AML-193 (cell line): ENCODE measurements around the gene SOBP.
"Not testable (repeated sequence)": the region's sequence is repeated elsewhere in the genome, so short reads cannot be mapped to it uniquely, and the experiment has no call there.

ENCODE experiments used
- DNase-seq, 2 experiments: peaks; one replicate each; lab custom pipeline; 2025; lab: John Stamatoyannopoulos, UW

The SOBP gene

DNA sequence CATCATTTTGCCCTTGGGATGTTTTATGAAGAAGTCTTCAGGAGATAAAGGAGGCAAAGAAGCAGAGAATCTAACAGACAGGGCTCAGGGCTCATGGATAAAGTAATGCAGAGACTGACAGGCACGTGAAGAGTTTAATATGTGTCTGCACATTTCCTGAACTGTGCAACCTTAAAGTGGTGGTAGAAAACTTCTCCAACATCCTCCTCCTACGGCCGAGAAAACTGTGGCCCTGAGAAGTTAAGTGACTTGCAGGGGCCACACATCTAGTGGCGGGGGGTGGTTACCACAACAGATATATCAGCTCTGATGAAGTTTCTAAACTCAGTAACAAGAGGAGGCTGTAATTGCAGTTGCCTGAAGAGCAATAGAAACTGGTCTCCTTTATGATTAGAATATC lies 61.0 kb downstream of the SOBP start:
- DNase-seq, result no peak

DNA sequence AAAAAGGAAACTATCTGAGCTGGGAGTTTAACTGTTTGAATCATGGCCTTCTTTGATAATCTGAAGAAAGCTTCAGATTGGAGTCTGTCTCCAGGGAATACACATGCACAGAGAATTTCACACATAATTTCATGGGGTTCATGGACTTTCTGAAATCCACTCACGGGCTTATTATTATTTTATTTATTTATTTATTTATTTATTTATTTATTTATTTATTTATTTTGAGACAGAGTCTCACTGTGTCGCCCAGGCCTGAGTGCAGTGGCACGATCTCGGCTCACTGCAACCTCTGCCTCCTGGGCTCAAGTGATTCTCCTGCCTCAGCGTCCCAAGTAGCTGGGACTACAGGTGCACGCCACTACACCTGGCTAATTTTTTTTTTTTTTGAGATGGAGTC lies 63.2 kb downstream of the SOBP start:
- DNase-seq, result not testable (repeated sequence)

DNA sequence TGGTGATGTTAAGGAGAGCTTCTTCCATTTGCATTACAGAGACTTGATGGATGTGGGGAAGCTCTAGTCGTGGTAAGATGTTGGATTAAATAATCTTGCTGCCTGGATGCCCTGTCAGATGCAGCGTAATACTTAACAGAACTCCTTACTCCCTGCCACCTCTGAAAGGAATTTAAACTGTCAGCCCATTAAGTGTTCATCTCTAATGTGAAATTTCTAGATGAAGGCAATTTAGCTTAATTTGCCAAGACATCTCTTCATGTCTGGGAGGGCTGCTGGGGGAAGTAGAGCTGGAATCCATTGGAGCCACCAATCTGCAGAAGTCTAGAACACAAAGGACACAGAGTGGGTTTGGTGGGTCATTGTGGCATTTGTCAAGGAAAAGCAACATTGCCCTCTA lies 64.4 kb downstream of the SOBP start:
- DNase-seq, result no peak

GRCh38 chr6:107554918-107555317 lies 65.0 kb downstream of the SOBP start:
- no peak for DNase-seq

DNA sequence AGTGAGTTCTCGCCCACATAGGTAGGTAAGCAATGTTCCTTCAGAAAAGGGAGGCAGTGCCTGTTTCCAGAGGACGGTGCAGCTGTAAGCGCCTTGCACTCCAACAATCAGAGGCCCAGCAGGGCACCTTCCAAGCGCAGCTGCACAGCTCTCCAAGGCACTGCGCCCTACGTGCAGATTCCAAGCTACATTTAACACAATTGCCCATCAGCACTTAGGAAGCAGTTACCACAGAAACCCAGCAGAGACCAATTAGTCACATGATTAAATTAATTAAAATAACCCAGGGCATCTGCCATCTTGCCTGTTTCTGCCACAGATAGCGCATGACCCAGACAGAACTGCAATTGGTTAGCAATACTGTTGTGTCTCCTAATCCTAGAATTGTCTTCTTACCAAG lies 65.5 kb downstream of the SOBP start:
- no peak for DNase-seq

DNA sequence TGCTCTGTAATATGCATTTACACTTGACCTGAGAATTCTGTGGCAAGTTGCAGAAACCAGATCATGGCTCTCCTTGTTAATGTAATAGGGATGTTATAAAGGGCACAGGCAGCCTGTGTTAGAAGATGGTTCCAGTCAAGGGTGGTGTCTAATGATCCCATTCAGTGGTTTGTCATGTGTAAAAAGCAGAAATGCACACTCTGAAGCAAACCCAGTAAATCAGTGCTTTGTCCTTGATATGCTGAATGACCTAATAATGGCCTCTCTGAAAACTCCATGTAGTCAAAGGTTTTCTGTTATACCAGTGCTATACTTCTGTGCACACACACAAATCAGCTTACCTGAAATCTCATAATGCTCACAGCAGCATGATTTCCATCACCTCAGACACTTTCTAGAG lies 66.2 kb downstream of the SOBP start:
- DNase-seq, result no peak

DNA sequence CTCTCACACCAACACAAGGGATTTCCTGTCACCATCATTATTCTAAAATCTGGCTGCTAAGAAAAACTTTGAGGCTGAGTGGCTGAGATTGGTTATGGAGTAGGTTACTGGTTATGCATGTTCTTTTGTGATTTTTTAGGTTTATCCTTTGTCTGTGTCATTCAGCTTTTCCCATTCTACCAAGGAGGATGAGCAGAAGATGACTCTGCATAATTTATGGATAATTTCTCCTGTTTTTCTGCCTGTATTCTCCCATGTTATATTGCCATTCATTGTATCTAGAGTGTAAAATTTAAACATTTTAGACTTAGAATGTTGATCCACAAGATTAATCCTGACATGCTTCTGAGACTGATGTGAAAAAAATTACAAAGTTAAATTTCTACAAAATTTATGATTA lies 67.8 kb downstream of the SOBP start:
- no peak for DNase-seq

- no peak for DNase-seq
These were observed 70.7 kb downstream of the SOBP start for GRCh38 chr6:107560657-107561056.

- DNase-seq, result no peak
These were observed 71.4 kb downstream of the SOBP start for GRCh38 chr6:107561306-107561705.

DNA sequence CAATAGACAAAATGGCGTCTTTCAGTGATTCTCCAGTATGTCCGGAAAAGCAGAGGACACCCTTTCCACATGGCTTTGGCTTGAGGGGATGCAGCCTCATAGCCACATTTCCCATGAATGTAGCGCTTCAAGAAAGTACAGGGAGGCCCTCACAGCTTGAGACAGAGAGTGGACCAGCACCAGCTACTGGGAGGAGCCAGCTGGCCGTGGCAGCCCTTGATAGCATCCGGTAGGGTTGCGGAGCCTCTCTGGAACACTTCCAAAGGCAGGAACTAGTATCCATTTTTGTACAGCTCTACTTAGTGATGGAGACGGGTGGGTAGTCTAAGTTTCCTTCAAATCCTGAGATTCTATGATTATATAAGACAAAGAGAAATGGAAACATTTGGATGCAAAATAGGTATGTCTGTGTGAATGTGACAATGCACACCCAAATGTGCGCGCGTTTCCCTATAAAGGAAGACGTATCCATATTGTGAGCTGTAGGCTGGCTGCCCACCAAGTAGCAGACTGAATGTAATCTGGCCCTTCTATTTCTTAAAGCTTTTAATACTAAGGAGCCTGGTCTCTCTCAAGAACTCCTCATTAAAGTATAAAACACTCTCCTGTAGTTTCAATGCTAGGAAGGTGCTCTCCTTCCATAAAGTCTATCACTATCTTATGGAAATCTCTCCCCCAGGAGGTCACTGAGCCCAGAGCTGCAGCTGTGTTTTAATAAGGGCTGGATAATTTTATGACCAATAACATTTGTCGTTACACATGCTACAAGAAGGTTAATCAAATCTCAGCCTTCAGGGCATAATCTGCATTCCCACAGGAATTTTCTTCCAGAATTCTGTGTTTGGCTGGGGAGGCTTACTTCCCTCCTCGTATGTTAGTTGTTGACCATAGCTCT lies 74.0 kb downstream of the SOBP start:
- DNase-seq, result no peak

- no peak for DNase-seq
These were observed 74.7 kb downstream of the SOBP start for GRCh38 chr6:107564589-107564951.

- DNase-seq, result no peak
These were observed 75.3 kb downstream of the SOBP start for GRCh38 chr6:107565165-107565723.

DNA sequence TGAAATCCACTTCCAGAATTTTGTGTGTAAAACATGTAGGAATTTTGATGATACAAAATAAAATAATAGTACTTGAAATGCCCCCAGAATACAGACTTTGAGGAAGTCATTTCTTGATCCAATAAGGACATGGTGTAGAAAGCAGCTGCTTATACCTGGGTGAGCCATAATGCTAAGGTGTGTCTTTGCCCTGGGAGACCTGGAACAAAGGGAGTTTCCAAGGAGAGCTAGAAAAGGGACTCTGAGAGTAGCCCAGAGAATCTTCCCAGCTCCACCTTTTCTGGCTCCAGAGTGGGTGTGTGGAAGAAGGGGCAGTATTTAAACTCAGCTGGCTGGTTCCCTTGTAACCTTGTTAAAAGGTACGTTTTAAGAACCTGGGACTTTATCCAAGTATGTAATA lies 77.7 kb downstream of the SOBP start:
- DNase-seq, result no peak

- no peak for DNase-seq
These were observed 79.6 kb downstream of the SOBP start for GRCh38 chr6:107569473-107569872.

GRCh38 chr6:107571354-107571753 lies 81.4 kb downstream of the SOBP start:
- no peak for DNase-seq

DNA sequence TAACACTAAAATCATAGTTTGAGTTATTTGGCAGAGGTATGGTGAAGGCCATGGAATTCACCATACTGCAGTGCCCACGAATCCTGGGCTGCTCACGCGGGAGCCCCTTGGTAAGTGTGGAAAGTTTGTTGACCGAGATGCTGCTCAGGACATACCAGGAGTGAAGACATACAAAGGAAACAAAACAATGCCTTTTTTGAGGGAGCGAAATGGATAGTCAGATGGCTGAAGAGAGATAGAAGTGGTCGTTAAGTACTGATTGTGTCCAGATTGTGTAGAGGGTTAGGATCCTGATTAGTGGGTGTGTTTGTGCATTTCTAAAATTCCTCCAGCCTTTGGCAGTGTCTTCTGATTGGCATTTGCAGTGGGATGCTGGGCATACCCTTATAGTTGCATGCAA lies 83.0 kb downstream of the SOBP start:
- DNase-seq, result no peak

- DNase-seq, result no peak
These were observed 84.9 kb downstream of the SOBP start for GRCh38 chr6:107574856-107575255.

- DNase-seq, result no peak
These were observed 86.9 kb downstream of the SOBP start for GRCh38 chr6:107576852-107577251.

GRCh38 chr6:107578642-107579341 lies 88.9 kb downstream of the SOBP start:
- no peak for DNase-seq

DNA sequence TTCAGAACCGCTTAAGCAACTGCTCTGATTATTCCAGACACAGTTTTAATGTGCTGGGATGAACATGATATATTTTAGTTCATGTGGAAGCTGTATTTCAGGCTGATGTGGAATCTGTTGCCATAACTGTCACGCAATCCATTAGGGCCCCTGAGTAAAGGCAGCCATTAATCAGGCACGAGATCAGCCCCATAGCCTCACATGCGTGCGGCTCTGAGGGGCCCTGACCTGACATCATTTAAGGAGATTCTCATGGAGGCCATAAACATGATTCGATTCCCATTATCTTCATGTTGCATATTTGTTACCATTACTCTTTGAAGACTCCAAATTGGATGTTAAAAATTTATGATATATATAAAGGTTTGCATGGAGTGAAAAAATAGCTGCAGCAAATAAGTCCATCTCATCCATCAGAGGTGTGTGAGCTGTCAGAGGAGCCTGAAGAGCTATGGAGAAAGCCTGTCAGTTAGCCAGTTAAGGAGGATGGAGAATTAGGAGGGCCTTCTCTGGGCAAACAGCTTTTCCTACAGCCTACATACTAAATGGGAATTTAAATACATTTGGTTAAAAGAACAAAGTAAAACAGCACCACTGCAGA lies 89.6 kb downstream of the SOBP start:
- DNase-seq, result no peak

DNA sequence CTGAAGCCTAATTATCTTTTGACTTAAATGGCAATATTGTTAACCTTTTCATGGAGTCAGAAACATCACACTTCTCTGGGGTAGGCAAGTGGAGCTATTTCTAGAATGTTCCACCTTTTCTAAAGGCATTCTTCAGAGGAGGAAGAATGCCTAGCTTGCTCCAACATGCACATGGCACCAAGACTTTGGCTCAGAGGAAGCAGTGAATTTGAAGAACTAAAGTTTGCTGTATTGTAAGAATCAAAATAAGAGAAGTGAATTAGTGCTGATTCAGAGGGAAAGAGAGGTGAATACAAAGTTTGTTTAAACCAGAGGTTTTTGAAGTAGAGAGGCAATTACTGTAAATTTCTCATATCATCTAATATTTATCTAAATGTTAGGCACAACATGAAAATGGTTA lies 92.2 kb downstream of the SOBP start:
- no peak for DNase-seq

DNA sequence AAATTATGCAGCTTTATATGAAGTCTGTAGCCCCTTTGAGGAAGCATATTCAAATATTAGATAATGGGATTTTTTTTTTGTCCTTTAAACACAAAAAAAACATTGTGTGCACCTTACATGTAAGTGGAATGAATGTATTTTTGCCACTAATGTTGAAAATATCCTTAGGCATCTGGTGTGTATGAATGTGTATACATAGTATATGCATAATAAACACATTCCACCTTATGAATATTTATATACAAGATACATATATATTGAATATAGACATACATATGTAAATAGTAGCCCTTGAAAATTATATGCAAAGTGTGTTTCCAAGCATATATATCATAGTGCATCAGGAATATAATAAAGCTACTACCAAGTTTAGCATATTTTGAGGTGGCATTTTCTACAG lies 94.8 kb downstream of the SOBP start:
- no peak for DNase-seq
